Liver (tissue), 9 donors: ENCODE results near the gene SEC31B. TPM values are rescaled to one million over a fixed set of nuclear protein-coding genes. Genes with fewer than 3 reads are reported as not detected.

Source experiments
- DNase-seq: peaks from one replicate; pipeline ENCODE4 v3.0.0-alpha.2; 2017; ENCODE audit warnings: low spot score
- H3K27ac ChIP-seq, 2 donors: one replicate each; pipeline ENCODE4 v1.7.0; 2013; ENCODE audit warnings: inconsistent platforms in 2 of 2, low read length in 2 of 2, control low read depth in 1 of 2, low read depth in 1 of 2, mild to moderate bottlenecking in 1 of 2
- H3K27me3 ChIP-seq, 4 donors: one replicate each; pipeline versions ENCODE4 v1.6.1 to v1.7.0; 2013; ENCODE audit warnings: low read length in 3 of 4, inconsistent platforms in 1 of 4, mild to moderate bottlenecking in 1 of 4, moderate library complexity in 1 of 4; ENCODE audit not compliant: control insufficient read depth in 4 of 4, insufficient read depth in 4 of 4
- H3K36me3 ChIP-seq, 4 donors: one replicate each; pipeline versions ENCODE4 v1.6.1 to v1.7.0; 2013; ENCODE audit warnings: low read length in 3 of 4, mild to moderate bottlenecking in 3 of 4, low read depth in 1 of 4, moderate library complexity in 1 of 4; ENCODE audit not compliant: control insufficient read depth in 4 of 4, insufficient read depth in 3 of 4
- H3K4me1 ChIP-seq, 4 donors: one replicate each; pipeline versions ENCODE4 v1.6.1 to v1.7.0; 2013; ENCODE audit warnings: low read length in 3 of 4, mild to moderate bottlenecking in 3 of 4, moderate library complexity in 1 of 4; ENCODE audit not compliant: control insufficient read depth in 4 of 4, insufficient read depth in 4 of 4
- H3K4me3 ChIP-seq, 3 donors: one replicate each; pipeline versions ENCODE4 v1.6.1 to v1.7.0; 2013; ENCODE audit warnings: low read length in 3 of 3, control low read depth in 1 of 3, low read depth in 1 of 3, mild to moderate bottlenecking in 1 of 3
- H3K9ac ChIP-seq, 2 donors: one replicate each; pipeline ENCODE4 v1.7.0; 2013; ENCODE audit warnings: low read length in 2 of 2, mild to moderate bottlenecking in 2 of 2, moderate library complexity in 2 of 2, control low read depth in 1 of 2, low read depth in 1 of 2
- H3K9me3 ChIP-seq, 4 donors: one replicate each; pipeline versions ENCODE4 v1.6.1 to v1.7.0; 2013; ENCODE audit warnings: low read length in 3 of 4; ENCODE audit not compliant: control insufficient read depth in 4 of 4
- ATF3 ChIP-seq: IDR thresholded peaks from 2 replicates; pipeline ENCODE4 v1.6.1; 2016; ENCODE audit warnings: antibody characterized with exemption
- EGR1 ChIP-seq, 2 donors: IDR thresholded peaks; 2 replicates each; pipeline ENCODE4 v1.6.1; 2016 to 2018; ENCODE audit warnings: antibody characterized with exemption in 2 of 2, low read depth in 2 of 2
- FOXA1 ChIP-seq: IDR thresholded peaks from 2 replicates; pipeline ENCODE4 v1.6.1; 2016; ENCODE audit warnings: antibody characterized with exemption
- GABPA ChIP-seq, 2 donors: IDR thresholded peaks in 1 of 2; conservative IDR thresholded peaks in 1 of 2; 2 replicates each; pipeline ENCODE4 v1.6.1; 2016; ENCODE audit warnings: antibody characterized with exemption in 2 of 2, mild to moderate bottlenecking in 1 of 2, moderate library complexity in 1 of 2
- HNF4A ChIP-seq, 2 donors: conservative IDR thresholded peaks; 2 replicates each; pipeline ENCODE4 v1.6.1; 2016; ENCODE audit warnings: antibody characterized with exemption in 2 of 2, mild to moderate bottlenecking in 2 of 2
- HNF4G ChIP-seq: IDR thresholded peaks from 2 replicates; pipeline ENCODE4 v1.6.1; 2016; ENCODE audit warnings: antibody characterized with exemption
- JUND ChIP-seq, 2 donors: IDR thresholded peaks; 2 replicates each; pipeline ENCODE4 v1.6.1; 2016; ENCODE audit warnings: antibody characterized with exemption in 2 of 2
- NR2F2 ChIP-seq: IDR thresholded peaks from 2 replicates; pipeline ENCODE4 v1.6.1; 2016; ENCODE audit warnings: antibody characterized with exemption
- RAD21 ChIP-seq, 2 donors: IDR thresholded peaks; 2 replicates each; pipeline ENCODE4 v1.6.1; 2016; ENCODE audit warnings: antibody characterized with exemption in 2 of 2, mild to moderate bottlenecking in 2 of 2
- REST ChIP-seq: IDR thresholded peaks from 2 replicates; pipeline ENCODE4 v1.6.1; 2016; ENCODE audit warnings: antibody characterized with exemption, mild to moderate bottlenecking
- RXRA ChIP-seq, 2 donors: IDR thresholded peaks; 2 replicates each; pipeline ENCODE4 v1.6.1; 2017 to 2018; ENCODE audit warnings: antibody characterized with exemption in 2 of 2, mild to moderate bottlenecking in 1 of 2
- SP1 ChIP-seq: IDR thresholded peaks from 2 replicates; pipeline ENCODE4 v1.6.1; 2018; ENCODE audit warnings: antibody characterized with exemption, mild to moderate bottlenecking
- TAF1 ChIP-seq: conservative IDR thresholded peaks from 2 replicates; pipeline ENCODE4 v1.6.1; 2016; ENCODE audit warnings: antibody characterized with exemption, mild to moderate bottlenecking
- YY1 ChIP-seq: IDR thresholded peaks from 2 replicates; pipeline ENCODE4 v1.6.1; 2016; ENCODE audit warnings: antibody characterized with exemption, mild to moderate bottlenecking
- ZBTB33 ChIP-seq: IDR thresholded peaks from 2 replicates; pipeline ENCODE4 v1.6.1; 2016; ENCODE audit warnings: antibody characterized with exemption
- WGBS: extraction: QIAGEN DNeasy Blood & Tissue Kit; methylation state at CpG from one replicate; pipeline ENCODE4 v1.1.7; 2013; 5-methylcytosine and 5-hydroxymethylcytosine counted together
- polyA plus RNA-seq, 2 donors: library from polyadenylated mRNA; stranded (reverse) in 1 of 2; unstranded in 1 of 2; fragments of 200-250 nt in 1 of 2; fragments of >200 nt in 1 of 2; fragmentation: Nextera tagmentation in 1 of 2; extraction: Ambion mirVana in 1 of 2; gene quantifications; one replicate each; pipeline versions ENCODE4 v1.2.1 to v1.2.3, GENCODE V29; 2013 to 2015
- total RNA-seq, 2 donors: library from RNA; depleted of rRNA; stranded (reverse); fragments of >200 nt; gene quantifications; one replicate each; pipeline ENCODE4 v1.2.3, GENCODE V29; 2014
- donor health status: healthy.
- donor health status: healthy.
- donor health status: healthy.
- donor health status: healthy.
- donor health status: healthy.

Gene SEC31B
- total and polyA plus RNA-seq, 4 donors, result 1.3 to 6.6 (median 3.8) TPM

DNA sequence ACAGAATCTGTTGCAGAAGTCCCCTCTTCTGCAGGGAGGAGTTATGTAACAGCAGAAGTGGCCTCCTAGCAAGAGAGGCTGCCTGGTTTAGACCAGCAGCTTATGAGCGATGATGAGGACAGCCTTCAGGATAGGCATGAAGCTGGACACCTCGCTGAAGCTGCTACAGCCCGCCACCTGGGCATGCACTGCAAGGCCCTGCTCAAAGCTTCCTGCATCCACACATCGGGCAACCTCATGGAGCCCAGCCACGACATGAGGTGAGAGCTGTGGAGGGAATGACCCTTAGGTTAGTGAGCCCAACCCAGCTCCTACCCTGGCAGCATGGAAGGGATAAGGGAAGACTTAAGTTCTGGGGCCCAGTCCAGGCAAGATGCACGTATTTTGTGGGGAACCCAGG, 32.1 kb downstream of the SEC31B start:
- no peak overlapping the region for H3K27ac ChIP-seq
- H3K36me3 ChIP-seq, result peaks cover 0 to 34% (median 20%) of the 10 kb centered on the region in 4 donors
- no peak for TF ChIP-seq SP1
- no peak for TF ChIP-seq YY1
- no peak for TF ChIP-seq JUND (IDR thresholded peaks at IDR 0.05)
- no peak for TF ChIP-seq NR2F2
- no peak for TF ChIP-seq HNF4A (conservative IDR thresholded peaks at IDR 0.05)
- TF ChIP-seq EGR1 (IDR thresholded peaks at IDR 0.05; ENCODE audit: low read depth in 2 of 2), result no peak
- H3K9ac ChIP-seq, result no peak overlapping the region
- H3K27me3 ChIP-seq, result peaks cover 0 to 2% (median 0%) of the 10 kb centered on the region in 4 donors
- WGBS, result 91% methylated on average over 6 of the region's 6 CpGs
- H3K9me3 ChIP-seq, result no peaks in the 10 kb centered on the region
- DNase-seq, result no peak
- no peak overlapping the region for H3K4me3 ChIP-seq
- peaks cover 0 to 7% (median 3%) of the 10 kb centered on the region in 4 donors for H3K4me1 ChIP-seq

DNA sequence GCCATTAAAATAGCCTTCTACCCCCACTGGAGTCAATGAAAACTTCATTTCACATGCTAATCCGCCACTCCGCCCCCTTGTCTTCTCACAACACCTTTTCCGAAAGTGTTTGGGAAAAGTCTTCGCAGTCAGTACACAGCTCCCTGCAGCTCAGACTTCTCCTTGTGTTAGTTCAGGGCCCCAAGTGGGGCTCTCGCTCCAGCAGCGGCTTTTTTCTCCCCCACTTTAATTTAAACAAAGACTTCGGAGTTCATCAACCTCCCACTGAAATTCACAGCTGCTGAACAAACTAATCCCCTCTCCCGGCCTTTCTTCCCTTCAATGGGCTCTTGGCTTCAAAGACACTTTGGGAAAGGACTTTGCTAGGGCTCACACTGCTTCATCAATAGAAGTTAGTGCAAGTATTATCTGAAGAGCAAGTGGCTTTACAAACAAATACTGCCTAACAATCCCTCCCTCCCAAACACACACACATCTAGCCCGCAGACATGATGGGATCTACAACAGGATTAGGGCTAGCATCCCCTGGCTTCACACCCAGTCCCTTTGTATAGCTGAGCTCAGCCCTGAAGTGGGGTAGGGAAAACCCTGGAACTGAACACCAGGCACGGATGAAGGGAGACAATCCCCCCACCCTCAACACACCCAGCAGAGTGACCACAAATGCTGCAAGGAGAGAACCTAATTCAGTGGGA, 33.7 kb downstream of the SEC31B start:
- Histone ChIP-seq H3K27me3 (peaks cover 0 to 2% (median 0%) of the 10 kb centered on the region in 4 donors), H3K9ac (no peak overlapping the region), H3K4me1 (peaks cover 3 to 20% (median 13%) of the 10 kb centered on the region in 4 donors), H3K36me3 (peaks cover 0 to 32% (median 20%) of the 10 kb centered on the region in 4 donors), H3K9me3 (no peaks in the 10 kb centered on the region), H3K27ac (no peak overlapping the region), H3K4me3 (no peak overlapping the region)
- no peak for DNase-seq
- no peak for TF ChIP-seq ATF3
- 94% methylated on average over 10 of the region's 10 CpGs for WGBS

- no peaks in the 10 kb centered on the region for H3K9me3 ChIP-seq
- no peak overlapping the region for H3K27ac ChIP-seq
- 88% methylated on average over 8 of the region's 8 CpGs for WGBS
- H3K4me3 ChIP-seq, result no peak overlapping the region
- no peak overlapping the region for H3K9ac ChIP-seq
- H3K27me3 ChIP-seq, result peaks cover 0 to 2% (median 0%) of the 10 kb centered on the region in 4 donors
- H3K4me1 ChIP-seq, result peaks cover 3 to 20% (median 13%) of the 10 kb centered on the region in 4 donors
- no peak for DNase-seq
- TF ChIP-seq EGR1 (IDR thresholded peaks at IDR 0.05; ENCODE audit: low read depth in 2 of 2), result no peak
- TF ChIP-seq RAD21 (IDR thresholded peaks at IDR 0.05), result no peak
- no peak for TF ChIP-seq HNF4G
- TF ChIP-seq JUND (IDR thresholded peaks at IDR 0.05), result no peak
- TF ChIP-seq GABPA (IDR thresholded peaks at IDR 0.05 in 1 of 2, conservative IDR thresholded peaks at IDR 0.05 in 1 of 2), result no peak
- TF ChIP-seq NR2F2, result no peak
- no peak for TF ChIP-seq FOXA1
- no peak for TF ChIP-seq TAF1
- peaks cover 0 to 32% (median 20%) of the 10 kb centered on the region in 4 donors for H3K36me3 ChIP-seq
Observed at GRCh38 chr10:100485366-100485765, 34.3 kb downstream of the SEC31B start.

DNA sequence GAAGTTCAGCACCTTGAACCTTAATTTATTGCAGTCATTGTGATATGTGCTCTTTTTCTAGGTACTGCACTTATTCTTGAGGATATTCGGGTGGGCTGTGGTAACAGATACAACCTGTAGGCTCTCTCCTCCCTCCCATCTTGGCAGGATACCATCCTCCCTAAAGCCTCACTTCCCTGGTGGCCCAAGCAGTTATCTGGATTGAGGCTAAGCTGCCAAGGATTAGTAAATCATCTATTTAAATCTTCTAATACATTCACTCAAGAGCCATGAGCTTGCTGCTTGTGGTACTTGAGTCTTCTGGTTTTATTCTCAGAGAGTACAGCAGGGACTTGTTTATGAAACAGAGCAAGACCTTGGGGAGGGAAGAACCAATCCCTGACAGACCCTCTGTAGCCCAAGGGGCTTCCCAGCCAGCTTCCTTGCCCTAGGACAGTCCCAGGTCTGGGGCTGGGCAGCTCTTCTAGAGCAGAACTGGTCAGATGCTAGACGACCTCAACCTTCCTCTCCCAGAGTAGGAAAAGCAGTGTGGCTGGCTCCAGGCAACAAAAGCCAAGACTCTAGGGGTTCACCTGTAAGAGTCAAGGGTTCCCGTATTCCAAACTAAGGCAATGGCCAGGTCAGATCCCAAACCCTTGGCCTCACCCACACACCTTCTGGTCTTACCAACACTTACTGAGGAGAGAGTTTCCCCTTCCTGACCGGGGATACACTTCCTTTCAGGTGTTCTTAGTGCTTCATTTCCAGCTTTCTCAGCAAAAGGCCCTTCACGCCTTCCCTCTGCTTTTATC, 35.6 kb downstream of the SEC31B start:
- peaks cover 3 to 20% (median 13%) of the 10 kb centered on the region in 4 donors for H3K4me1 ChIP-seq
- peaks cover 0 to 22% (median 13%) of the 10 kb centered on the region in 4 donors for H3K36me3 ChIP-seq
- H3K27ac ChIP-seq, result no peak overlapping the region
- peaks cover 0 to 2% (median 0%) of the 10 kb centered on the region in 4 donors for H3K27me3 ChIP-seq
- DNase-seq, result no peak
- TF ChIP-seq REST (no peak), TAF1 (no peak), RXRA (IDR thresholded peaks at IDR 0.05) (no peak), YY1 (no peak), ZBTB33 (no peak), GABPA (IDR thresholded peaks at IDR 0.05 in 1 of 2, conservative IDR thresholded peaks at IDR 0.05 in 1 of 2) (no peak), SP1 (no peak)
- no peaks in the 10 kb centered on the region for H3K9me3 ChIP-seq
- H3K9ac ChIP-seq, result no peak overlapping the region
- no peak overlapping the region for H3K4me3 ChIP-seq
- WGBS, result 91% methylated on average over 5 of the region's 5 CpGs
